NCI-H1930 (cell line): ENCODE measurements around the gene MFSD11.
"Not testable (repeated sequence)": the region's sequence is repeated elsewhere in the genome, so short reads cannot be mapped to it uniquely, and the experiment has no call there.

Experiments
- DNase-seq, 2 experiments: peaks; one replicate each; lab custom pipeline; 2025; lab: John Stamatoyannopoulos, UW

The MFSD11 gene

DNA sequence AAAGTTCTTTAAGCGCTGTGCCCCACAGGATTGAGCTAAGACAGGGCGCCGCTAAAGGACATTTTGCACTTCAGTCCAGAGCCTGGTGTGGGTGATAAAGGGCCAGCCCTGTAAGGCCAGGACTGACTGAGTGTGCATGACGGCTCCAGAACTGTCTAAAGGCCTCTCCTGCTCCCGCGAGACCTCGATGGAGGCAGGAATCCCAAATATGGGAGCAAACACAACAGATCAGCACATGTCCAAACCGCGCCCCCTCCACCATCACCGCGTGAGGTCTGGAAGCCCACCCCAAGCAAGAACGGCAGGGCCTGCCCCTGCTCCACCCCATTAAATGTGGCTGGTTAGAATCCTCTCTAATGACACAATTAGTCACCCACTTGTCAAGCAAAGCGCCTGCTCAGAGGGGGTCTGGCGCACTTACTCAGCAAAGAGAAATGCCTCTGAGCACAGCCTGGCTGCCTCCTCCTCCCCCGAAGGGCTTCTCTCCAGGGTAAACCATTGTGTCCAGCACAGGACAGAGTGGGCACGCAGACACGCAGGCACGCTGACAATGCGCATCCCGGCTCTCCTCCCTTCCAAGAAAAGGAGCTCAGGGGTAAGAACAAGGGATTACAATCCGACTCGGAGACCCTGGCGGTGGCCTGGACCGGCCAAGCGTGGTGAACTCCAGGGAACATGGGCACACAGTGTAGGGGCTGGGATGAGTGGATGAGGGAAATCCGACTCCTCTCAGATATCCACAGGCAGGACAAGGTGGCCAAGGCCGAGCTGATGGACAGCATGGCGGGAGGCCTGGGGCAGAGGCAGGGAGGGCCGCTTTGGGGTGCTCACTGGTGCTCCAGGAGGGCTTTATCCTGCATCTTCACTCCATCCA, 28.6 kb upstream of the MFSD11 start:
- no peak for DNase-seq

DNA sequence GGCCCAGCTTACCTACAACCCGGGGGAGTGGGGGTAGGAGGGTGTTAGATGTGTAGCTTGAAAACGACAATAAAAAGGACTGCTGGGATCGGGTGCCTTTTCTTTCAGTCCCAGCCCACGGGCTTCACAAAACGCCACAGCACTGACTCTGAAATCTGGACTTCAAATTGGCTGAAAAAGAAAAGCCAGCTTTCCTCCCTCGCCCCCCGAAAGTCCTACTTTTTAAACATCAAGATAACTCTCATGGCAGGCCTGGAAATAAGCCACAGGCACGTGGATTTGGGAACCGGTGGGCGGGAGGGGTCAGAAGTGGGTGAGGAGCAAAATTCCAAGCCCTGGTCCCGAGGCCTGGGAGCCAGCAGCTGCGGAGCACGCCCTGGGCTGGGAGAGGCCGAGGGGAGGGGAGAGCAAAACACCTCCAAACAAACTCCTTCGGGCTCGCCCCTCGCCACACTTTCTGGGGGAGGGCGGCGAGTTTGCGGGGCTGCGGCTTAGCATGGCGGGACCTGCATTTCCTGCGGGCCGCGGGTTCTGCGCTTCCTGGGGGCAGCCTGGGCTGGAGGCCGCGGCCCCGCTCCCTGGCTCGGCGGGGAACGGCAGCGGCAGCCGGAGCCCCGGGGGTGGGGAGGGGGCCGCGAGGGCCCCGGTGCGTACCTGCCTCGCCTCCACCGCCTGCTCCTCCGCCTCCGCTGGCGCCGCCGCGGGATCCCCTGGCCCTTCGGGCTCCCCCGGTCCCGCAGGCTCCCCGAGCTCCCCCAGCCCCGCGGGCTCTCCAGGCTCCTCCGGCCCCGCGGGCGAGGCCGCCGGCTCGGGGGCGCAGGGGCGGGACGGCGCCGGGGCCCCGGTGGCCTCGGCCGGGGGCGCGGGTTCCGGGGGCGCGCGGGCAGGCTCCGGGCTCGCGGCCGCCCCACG, 27.7 kb upstream of the MFSD11 start:
- DNase-seq = not testable (repeated sequence)

DNA sequence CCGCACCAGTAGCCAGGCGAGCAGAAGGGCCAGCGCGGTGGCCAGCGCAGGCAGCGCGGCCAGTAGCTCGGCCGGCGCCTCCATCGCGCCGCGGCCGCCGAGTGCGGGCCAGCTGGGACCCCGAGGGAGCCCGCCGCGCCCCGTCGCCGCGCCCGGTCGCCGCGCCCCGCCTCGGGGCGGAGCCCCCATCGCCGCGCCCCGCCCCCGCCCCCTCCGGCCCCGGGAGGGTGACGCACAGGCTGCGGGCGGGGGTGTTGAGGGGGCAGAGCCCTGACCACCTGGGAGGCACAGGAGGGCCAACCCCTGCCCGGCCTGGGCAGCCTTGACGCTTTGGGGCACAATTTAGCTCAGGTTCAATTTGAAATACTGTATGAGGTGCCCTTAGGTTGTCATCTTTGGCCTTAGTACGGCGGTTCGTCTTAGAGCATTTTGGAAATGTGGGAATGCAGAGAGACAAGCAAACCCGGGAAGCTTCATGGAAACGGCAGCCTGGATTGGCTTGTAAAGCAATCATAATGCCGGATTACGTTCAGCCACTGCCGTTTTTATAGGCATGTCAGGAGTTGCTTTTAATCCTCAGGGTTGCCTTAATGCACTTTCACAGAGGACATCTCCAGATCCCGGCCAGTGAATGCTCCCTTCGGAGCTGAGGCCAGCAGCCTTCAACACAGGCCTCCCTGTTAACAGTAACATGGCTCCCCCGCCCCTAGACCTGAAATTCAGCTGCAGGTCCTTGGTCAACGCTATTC, 26.9 kb upstream of the MFSD11 start, which contains the start of gene MXRA7:
Gene MXRA7, minus strand, starts transcription at position 103 of the 749 bp plus-strand sequence. Its CDS starts 19 bp downstream, at position 84.
- peak; percentile 61 to 62 for DNase-seq

DNA sequence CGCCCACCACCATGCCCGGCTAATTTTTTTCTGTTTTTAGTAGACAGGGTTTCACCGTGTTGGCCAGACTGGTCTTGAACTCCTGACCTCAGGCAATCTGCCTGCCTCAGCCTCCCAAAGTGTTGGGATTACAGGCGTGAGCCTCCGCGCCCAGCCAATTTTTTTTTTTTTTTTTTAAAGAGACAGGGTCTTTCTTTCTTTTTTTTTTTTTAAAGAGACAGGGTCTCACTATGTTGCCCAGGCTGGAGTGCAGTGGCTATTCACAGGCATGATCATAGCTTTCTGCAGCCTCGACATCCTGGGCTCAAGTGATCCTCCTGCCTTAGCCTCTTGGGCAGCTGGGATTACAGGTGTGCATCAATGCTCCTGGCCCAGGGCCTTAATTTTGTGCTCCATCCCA, 25.6 kb upstream of the MFSD11 start:
- not testable (repeated sequence) for DNase-seq

DNA sequence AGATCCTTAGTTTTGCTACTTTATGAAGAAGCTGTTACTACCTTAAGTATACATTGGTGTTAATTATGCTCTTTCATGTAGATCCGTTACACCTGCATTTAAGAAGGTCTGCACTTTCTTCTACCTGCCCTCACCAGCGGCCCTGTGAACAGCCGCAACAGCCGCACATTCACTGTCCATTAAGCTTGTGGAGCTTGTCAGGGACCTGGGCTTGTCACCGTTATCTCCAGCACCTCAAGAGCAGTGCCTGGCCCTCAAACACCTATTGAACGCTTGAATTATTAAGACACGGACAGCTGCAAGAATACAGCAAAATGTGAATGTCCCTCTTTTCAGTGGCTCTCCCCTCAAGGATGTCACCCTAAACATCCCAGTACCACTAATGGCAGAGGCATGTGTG, 24.2 kb upstream of the MFSD11 start:
- DNase-seq = no peak

DNA sequence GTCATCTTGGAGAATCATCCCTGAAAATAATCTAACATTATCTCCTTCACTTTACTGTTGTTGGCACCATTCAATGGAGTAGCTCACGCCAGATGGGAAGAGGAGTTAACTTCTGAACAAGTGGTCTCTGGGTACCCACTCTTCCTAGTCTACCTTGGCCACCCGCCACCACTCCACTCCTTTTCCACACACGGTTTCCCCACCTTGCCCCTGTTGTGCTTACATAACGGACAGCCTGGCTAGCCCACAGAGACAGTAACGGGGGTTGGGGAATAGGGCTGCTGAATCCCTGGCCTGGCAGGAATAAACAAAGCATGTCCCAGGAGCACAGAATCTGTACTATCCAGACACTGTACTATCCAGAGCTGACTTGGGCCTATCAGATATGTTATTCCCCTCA, 23.6 kb upstream of the MFSD11 start:
- no peak for DNase-seq

DNA sequence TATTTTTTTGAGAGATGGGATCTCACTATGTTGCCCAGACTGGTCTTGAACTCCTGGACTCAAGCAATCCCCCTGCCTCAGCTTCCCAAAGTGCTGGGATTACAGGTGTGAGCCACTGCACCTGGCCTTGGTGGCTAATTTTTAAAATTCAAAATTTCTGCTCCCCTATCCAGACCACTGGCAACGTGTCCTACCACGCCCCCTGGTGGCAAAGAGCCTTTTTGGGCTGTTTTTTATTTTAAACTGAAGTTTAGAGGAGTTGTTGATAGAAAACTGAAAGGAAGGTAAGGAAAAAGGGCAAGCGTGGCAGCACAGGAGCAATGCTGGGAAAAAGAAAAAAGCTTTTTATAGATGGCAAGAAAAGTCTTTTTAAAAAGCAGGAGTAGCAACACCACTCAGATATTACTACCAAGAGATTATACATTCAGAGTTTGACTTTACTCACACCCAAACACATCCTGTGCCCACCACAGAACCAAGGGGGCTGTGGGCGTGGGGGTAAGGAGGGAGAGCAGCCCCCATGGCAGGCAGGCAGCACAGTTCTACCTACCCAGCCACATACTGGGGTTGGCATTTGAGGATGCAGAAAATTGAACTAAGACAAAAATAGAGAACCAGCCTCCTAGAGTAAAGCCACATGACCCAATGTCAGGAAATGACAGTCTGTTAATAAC, 23.0 kb upstream of the MFSD11 start:
- DNase-seq = peak in 1 of 2 experiments; percentile 47

DNA sequence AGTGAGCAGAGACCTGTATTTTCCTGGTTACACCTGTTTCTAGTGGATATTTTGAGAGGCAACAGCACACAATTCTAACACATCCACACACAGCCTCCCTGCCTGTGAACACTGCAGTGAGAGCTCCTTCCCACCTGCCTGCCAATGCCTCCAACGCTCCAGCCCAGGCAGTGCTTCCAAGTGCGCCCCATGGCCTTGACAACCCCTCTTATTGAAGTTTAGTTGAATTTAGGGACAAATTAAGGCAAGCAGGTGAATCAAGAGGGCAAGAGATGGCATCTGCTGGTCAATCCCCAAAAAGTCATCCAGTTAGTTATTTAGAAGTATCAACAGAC, 22.5 kb upstream of the MFSD11 start:
- no peak for DNase-seq

DNA sequence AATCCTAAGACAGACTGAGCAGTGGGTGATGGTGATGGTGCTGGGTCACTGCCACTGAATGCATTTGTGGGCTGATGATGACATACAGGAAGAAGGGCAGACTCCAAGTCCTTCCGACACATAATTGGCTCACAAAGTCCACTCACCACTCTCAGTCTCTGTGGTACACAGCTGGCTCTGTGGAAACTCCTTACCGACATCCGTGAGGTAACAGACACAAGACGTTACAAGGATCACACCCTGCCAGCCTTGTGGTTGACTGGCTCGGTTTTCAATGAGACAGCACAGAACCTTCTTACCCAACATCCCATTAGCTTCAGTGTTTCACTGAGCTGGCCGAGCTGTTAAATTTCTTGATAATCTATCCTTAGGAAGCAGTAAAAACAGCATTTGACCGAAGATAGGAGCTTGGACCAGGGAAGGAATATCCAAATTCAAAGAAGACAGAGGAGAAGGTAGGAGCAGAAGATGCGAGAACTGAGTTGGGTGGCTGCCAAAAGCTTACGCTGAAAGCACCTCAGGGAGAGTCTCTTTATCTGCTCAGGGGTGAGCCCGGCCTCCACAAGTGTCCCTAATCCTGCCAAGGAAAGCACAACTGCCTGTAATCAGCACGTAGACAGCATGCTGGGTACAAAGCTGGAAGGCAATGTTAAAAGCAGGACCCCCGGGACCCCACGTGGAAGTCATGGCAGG, 21.6 kb upstream of the MFSD11 start:
- DNase-seq = no peak

DNA sequence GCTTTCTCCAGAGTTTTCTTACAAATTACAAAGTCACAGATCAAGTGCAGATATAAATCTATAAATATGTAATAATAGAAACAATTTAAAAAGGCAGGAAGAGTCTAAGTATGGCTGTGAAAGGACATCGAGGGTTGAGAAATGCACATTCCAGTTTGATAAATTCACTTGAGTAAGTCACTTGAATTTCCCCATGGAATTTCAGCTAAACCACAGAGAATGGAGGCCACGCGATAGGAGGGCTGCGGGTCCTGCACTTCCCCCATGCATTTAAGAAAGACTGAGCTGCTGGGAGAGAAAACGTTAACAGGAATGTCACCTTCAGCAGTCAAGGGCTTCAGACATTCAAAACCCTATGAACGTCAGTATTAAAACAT, 21.1 kb upstream of the MFSD11 start:
- no peak for DNase-seq

DNA sequence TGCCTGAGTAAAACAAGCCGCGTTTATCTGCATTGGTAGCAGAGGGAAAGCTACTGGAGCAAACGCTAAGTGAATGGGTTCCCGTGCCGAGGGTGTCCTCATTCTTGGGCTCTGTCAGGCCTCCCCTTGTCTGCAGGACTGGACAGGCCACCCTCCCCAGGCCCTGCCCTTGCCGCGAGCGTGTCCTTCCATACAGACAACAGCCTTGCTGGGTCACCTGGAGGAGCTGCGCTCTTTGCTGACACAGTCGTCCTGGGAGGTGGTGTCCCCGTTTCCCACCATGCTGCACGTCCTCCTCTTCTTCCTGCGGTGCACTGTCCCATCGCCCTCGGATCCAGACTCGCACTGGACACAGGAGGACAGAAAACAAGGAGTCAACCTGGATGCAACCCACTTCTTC, 19.4 kb upstream of the MFSD11 start:
- DNase-seq = no peak

DNA sequence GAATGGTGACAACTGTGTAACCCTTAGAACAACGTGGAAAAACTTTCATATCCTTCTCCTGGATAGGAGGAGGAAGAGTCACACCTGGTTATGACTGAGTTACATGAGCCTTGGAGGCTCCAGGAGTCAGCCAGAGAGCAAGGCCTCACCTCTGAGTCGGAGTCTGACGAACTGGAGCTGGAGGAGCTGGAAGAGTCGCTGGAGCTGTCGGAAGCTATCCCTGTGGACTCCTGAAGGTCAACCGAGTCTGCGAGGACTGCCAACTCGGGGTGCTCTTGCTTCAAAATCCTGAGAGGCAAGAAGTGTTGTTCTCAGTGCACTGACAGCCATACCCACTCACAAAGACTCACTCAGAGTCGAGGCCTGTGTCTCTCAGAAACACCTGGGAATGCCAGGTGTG, 17.7 kb upstream of the MFSD11 start:
- DNase-seq = no peak

DNA sequence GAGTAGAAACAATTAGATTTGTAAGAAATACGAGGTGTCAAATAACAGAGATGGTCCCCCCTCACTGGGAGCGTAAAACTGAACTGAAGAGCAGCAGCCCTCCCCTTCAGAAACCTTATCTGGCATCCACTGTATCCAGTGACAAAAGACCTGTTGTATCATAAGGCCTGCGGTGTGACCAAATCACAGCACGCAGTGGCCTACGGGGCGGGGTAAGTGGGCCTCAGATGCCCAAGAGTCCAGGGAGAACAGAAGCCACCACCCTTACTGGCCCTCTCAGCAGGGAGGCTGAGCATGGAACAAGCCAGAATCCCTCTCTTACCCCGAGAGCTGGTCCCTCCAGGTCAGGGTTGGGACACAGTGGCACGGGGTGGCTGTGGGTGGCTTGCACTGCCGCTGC, 17.0 kb upstream of the MFSD11 start:
- DNase-seq = no peak

DNA sequence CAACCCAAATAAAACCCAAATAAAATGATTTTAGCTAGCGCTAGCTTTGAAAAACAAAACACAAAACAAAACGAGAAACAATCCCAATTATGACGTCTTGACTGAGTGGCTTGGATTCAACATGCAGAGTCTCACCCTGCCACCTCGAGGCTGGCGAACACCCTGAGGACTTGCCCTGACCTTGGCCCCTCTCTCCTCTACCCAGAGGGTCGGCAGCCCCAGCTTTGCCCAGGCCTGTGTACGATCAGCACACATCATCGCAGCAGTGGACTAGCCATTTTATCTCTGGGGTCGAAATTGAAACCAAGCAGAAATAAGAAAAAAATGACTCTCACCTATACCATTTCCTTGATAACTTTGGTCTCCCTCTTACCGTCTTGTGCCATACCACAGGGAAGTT, 16.5 kb upstream of the MFSD11 start:
- no peak for DNase-seq

DNA sequence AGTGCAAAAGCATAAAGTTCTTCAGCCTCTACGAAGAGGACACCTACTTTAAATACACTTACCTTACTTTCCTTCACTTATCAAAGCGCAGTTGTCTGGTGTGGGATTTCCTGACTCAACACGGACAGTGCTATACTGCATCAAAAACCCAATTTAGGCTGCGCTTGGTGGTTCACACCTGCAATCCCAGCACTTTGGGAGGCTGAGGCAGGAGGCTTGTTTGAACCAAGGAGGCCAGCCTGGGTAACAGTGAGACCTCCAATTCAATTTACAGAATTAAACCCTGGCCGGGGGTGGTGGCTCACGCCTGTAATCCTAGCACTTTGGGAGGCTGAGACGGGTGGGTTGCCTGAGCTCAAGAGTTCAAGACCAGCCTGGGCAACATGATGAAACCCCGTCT, 15.6 kb upstream of the MFSD11 start:
- no peak for DNase-seq

DNA sequence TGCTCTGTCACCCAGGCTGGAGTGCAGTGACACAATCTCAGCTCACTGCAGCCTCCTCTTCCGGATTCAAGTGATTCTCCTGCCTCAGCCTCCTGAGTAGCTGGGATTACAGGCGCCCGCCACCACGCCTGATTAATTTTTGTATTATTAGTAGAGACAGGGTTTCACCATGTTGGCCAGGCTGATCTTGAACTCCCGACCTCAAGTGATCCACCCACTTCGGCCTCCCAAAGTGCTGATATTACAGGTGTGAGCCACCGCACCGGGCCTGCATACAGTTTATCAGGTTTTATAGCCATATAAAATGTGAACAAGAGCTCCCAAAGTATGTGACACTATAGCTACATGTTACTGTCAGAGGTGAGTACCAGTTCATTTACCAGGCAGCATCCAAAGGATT, 14.9 kb upstream of the MFSD11 start:
- DNase-seq = not testable (repeated sequence)

DNA sequence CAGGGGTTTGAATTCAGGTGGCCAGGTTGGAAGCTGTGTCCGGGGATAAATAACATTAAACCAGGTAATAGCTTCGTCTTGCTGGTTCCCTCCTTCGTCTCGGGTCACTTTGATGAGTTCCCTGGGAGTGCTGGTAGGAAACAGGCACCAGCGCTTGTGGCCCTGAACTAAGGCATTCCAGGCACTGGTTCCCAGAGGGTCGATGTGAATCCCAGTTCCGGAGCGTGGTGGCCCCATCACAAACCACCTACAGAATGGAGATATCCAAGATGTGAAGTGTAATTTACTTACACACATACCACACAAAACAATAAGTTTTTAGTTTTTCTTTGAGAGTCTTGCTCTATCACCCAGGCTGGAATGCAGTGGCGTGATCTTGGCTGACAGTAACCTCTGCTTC, 14.1 kb upstream of the MFSD11 start:
- no peak for DNase-seq

DNA sequence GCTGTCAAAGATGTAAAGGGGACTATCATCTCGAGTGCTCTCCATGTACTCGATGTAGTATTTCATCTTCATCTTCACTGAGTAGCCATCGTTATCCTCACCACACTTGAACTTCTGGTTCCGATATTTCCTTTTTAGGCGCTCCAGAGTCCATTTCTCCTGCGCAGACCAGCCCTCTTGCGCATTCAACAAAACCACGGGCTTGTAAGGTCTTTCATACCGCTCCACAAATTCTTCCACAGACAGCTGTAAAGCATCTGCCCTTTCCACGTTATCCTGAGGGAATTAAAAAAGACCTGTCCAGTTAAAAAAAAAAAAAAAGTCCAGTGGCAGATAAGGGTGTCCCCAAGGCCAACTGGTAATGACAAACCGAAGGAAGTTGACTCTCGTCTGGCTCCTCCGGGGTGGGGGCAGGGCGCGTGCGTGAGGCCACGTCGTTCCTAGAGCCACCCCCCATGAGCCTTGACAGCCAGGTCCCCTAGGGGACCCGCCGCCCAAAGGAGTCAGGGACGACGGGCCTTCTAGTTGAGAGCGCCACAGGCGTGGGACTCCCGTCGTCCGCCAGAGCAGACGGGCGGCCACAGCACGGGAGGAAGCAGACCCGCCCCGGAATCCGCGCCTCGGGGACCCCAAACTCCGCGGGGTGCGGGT, 12.2 kb upstream of the MFSD11 start:
- DNase-seq = no peak

DNA sequence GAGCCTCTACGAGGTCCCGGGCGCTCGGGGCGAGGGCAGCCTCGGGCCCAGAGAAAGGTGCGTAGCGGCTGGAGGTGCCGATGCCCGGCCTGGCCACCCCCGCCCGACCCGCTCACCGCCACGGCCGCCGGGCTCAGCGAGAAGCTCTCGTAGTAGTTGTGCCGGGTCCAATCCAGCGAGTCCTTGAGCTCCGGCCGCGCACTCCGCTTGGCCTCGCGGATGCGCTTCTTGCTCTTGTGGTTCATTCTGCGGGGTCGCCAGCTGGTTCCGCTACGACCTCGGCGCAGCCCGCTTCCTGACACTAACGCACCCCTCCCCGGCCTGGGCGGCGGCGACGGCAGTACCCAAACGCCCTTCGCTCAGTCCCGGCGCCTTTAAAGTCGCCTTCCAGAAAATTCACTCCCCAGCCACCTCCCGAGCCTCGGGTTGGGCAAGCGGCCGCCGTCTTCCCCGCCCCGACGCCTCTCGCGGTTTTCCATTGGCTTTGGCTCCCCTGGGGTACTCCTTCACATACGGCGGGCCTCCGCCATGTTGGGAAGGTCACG, 11.6 kb upstream of the MFSD11 start, which contains the start of gene JMJD6:
Gene JMJD6, minus strand, starts transcription at position 376 of the 545 bp plus-strand sequence. Its CDS starts 131 bp downstream, at position 245.
- DNase-seq = peak; percentile 97
